Ammon's horn (tissue), 1 donor: ENCODE measurements around the gene HIVEP3.

Experiments
- DNase-seq: peaks from one replicate; pipeline ENCODE4 v3.0.0-alpha.2; 2016; ENCODE audit warnings: low spot score

HIVEP3 gene

GRCh38 chr1:41582351-41582750 is 336.4 kb downstream of the HIVEP3 start:
- no peak for DNase-seq

DNA sequence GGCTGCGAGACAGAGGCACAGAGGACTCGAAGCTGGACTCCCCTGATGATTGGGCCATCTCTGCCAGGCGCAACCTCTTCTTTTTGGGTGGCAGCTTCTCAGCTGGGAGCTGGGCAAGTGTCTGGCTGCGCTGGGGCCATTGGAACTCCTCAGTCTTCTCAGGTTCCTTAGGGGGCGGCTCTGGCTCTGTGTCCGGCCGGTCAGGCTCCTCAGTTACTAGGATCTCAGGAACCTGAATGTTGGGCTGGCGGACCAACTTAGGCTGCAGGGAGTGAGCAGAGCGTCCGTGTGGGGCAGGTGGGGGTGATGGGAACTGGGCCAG is 336.8 kb downstream of the HIVEP3 start:
- DNase-seq = no peak

DNA sequence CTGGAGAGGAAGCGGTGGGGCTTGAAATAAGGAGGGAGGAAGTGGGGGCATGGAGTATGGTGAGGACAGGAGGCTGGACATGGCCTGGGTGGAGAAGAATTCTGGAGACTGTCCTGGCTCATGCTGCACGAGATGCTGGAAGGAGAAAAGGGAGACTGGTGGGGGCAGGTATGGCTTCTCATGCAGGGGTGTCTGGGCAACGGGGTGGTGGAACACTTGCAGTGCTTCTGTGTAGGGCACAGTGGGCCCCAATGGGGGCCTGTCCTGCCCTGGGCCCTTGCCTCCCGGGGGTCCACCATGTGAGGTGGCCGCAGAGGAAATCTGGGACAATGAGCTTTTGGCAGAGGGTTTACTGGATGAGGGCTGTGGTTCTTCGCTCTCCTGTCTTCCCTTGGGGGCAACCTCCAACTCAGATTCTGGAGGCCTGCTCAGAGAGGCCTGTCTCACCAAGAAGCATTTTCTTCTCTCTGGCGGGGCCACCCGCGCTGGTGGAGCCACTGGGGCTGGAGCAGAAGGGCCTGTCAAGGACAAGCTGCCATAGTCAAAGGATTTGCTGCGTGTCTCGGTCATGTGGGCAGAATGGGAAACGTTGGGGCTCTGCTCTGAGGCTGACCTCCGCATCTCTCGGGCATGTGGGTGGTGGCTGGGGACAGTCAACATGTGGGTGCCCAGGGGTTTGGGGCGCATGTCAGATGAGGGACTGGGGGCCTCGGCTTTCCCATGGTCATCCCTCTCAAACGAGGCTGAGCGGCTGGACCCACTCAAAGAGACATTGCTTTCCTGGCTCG is 337.3 kb downstream of the HIVEP3 start:
- DNase-seq = no peak

GRCh38 chr1:41580520-41581172 is 338.1 kb downstream of the HIVEP3 start:
- DNase-seq = no peak

DNA sequence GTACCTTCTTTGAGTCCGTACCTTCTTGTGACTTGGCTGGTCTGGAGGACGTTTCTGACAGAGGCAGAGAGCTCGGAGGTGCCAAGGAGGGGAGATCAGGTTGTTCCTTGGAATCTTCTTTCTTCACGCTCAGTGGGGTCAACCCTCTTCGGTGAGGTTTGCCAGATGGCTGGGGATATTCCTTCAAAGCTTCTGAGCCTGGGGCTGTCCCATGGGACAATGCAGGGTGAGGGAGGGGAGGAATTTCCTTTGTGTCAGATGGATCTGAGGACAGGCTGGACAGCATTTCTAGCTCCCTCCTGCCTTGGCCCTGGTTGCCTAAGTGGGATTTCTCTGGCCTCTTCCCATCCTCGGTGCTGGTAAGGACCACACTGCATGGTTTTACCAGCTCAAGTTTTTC is 338.7 kb downstream of the HIVEP3 start:
- DNase-seq = no peak

DNA sequence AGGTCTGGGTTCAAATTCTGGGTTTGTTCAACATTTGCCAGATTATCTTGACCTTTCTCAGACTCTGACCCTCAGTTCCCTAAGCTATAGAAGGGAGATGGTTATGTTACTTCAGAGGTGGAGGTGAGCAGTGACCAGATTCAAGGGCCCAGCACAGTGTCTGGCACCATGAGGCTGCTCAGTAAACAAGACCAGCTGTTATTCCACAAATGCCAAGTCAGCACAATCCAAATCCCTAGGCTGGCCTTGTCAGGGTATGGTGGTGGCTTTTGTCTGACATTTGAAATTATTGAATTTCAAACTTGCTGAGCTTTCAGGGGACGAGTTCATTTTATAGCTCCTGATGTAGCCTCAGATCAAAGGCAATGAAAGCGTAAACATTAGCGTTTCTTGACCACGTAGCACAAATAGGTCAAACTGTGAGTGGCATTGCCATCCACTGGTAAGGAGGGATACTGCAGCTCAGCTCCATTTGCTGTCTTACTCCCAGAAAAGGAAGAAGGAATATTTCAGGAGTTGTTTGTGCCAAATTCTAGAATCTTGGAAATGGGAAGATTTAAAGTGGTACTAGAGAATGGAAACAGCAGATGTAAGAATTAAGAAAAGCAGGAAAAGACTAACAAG is 339.9 kb downstream of the HIVEP3 start:
- DNase-seq = no peak

- no peak for DNase-seq
Observed at GRCh38 chr1:41576620-41577019, 342.1 kb downstream of the HIVEP3 start.

DNA sequence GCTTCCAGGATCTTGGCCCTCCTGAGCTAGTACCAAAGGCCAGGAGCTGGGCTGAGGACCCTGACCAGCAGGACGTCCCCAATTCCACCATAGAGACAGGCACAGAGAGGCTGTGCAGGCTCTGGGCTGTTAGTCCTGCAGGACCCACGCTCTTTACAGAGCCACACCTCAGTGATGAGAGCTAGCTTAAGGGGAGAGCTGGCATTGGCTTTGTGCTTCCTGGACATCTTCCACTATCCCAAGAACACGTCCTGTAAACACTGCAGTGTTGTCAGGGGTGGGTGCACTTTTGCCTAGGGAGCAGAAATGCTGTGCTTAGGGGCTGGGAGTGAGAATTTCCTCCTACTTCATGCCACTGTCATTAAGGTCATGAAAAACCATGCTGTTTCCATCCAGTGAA is 342.5 kb downstream of the HIVEP3 start:
- no peak for DNase-seq

DNA sequence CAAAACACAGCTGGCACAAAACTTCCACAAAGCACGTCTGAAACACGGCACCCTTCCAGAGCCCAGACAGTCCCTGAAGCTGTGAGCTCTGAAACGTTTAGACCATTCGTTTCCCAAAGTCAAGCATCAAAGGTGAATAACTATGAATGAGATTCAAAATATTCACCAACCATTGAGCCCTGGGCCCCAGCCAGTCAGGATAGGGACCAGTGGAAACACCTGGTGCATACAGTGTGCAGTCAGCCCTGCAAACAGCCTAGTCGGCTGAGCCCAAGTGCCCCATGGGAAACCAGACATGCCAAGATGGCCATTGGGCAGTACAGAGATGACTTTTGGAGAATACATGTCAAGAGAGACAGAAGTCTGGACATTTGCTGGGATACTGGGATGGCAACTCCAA is 343.9 kb downstream of the HIVEP3 start:
- no peak for DNase-seq

DNA sequence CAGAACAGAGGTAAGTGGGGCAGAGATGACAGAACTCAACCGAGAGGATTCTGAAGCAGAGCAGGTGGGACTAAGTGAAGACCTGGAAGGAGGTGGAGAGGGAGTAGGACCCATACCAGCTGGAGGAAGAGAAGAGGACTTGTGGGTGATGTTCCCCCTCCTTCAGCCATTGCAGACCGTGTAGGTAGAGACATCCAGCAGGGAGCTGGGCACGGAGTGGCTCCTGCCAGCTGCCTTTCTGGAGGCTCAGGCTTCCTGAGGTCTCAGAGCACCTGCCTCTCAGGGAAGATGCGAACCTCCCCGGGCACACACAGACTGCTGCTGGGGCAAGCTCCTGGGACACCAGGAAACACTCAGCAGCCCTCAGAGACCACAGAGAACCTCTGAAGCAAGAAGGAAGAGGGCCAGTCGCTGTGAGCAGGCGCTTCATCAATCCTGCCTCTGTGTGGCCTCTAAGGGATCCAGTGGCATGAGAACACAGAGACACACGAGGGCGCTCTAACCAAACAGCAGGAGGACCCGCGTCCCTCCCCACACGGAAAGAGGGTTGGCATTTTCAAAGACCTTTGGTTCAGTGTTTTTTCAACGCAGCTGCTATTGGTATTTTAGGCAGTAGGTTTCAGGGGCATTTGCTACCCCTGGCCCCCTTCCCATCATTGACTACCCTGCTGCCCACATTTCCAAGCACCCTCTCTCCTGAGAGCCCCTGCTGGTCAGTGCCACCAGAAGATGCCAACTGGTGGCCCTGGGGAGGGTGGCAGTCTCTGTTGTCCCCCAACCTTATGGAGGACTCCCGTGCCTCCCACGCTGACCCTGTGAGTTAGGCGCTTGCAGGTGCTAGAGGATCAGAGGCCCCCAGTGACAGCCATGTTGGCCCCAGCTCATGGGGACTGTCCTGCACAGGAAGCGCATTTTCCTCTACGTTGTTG is 344.7 kb downstream of the HIVEP3 start:
- peak; percentile 95 for DNase-seq

DNA sequence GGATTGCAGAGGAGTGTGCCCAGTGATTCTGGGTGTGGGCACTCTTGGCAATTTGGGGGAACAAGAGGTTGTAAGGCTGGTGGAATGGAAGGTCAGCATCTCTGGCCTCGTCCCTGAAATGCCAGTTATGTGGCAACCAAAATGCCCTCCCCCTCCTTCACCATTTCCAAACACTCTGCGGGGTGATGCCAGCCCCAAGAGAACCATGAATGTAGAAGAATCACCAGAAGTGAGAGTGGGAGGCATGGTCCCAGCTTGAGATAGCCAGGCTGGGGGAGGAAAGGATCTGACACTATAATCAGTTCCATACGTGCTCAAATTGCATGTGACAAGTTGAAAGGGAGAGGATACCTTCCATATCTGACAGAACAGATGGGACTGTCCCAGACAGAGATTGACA is 345.5 kb downstream of the HIVEP3 start:
- no peak for DNase-seq

GRCh38 chr1:41572224-41572623 is 346.5 kb downstream of the HIVEP3 start:
- DNase-seq = no peak

DNA sequence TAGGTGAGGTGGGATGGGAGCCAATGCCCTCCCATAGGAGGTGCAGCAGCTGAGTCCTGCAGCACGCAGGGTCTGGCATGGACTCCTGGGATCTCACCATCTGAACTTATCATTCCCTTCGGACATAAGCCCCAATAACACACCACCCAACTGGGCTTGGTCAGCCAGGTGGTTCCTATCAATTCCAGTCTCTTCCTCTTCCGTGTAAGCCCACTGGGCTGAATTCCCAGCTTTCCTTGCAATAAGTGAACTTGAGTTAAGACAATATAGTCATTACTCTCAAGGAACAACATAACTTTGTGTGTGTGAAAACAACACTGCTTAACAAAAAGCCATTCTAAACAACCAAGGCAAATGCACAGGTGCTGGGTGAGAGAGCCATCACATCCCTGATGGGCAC is 347.7 kb downstream of the HIVEP3 start:
- DNase-seq = no peak

DNA sequence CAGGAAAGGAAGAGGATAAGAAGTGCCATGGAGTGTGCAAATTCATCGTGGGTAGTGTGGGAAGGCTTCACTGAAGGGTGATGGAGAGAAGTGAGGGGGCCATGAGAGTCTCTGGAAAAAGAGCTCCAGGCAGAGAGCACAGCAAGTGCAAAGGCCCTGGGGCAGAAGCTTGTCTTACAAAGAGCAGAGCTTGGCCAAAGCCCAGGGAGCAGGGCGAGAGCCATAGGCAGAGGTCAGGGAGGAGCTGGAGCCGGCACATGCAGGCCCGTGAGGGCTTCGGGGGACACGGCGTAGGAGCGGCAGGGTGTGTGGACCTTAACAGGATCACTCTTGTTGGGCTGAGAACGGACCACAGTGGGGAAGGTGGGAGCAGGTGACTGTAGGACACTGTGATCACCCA is 350.5 kb downstream of the HIVEP3 start:
- no peak for DNase-seq

- no peak for DNase-seq
Observed at GRCh38 chr1:41566969-41567368, 351.8 kb downstream of the HIVEP3 start.

DNA sequence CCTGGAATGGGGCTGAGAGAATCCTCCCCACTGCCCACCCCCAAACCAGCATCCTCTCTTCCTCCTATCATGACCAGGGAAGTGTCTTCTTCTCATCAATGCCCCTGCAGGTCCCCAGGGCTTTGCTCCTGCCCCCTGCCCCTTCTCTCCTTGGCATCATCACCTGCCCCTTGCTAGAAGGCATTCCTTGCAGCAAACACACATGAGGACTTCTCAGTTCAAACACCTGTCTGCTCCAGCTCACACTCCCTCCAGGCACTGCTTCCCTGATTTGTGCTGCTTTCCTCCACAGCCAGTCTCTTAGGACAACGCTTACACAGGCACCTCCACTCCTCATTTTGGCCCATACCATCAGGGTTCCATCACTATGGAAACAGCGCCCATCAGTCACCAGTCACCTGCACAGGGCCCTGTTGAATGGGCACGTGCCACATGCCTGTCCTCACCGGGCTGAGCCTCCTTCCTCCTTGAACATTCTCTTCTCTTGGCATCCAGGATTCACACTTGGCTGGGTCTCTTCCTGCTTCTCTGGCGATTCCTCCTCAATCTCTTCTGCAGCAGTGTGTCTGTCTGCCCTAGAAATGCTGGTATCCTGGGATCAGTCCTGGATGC is 352.3 kb downstream of the HIVEP3 start:
- no peak for DNase-seq

DNA sequence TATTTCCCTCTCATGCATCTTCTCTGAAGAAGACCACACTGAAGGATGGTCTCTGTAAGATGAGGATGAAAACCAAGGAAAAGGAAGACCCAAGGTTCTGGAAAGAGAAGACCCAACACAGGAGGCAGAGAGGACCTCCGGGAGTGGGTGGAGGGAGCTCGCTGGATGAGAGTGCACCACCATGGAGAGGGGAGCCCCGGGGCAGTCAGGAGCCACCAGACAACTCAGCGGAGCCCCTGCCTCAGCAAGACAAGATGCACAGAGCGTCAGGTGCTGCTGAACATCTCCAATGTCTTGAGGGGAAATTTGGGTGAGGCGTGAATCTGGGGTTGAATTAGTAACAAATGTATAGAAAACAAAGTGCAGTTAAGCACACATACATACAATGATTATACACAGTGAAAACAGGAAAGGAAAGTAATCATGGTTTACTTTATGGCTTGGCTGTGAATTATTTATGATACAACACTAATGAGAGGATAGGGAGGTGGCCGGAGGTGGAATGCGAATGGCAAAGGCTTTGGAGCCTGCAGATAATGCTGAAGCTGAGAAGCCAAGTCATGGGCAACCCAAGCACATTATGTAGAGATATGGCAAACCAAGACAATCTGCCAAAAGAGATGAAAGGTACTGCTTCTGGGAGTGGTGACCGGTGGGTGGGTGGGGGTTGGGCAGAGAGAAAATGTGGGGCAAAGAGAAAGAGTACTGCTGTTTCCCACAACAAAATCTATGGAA is 353.8 kb downstream of the HIVEP3 start:
- DNase-seq = no peak

- DNase-seq = no peak
Observed at GRCh38 chr1:41562328-41562727, 356.4 kb downstream of the HIVEP3 start.

GRCh38 chr1:41560931-41561330 is 357.8 kb downstream of the HIVEP3 start:
- no peak for DNase-seq

- no peak for DNase-seq
Observed at GRCh38 chr1:41560496-41560895, 358.2 kb downstream of the HIVEP3 start.

- DNase-seq = no peak
Observed at GRCh38 chr1:41559331-41559730, 359.4 kb downstream of the HIVEP3 start.
